ENCODE measurements around the gene NHEJ1. TPM values are rescaled to one million over a fixed set of nuclear protein-coding genes. Genes with fewer than 3 reads are reported as not detected.

The NHEJ1 gene
- total and polyA plus RNA-seq, 2 donors (not counting 3 experiments of a cell fraction or from before 2014, with no cell fraction given), result 12.8 to 12.9 TPM

GRCh38 chr2:219076253-219076652, 84.4 kb downstream of the NHEJ1 start:
- Histone ChIP-seq H4K20me1 (replicated peaks; ENCODE audit: control insufficient read depth, extremely low read depth, insufficient read depth, low read length) (no peaks in the 10 kb centered on the region), H3K4me2 (ENCODE audit: insufficient read depth, low read length) (no peak overlapping the region), H3K9ac (replicated peaks; ENCODE audit: extremely low read depth, insufficient read depth, low read length) (no peak overlapping the region), H2AFZ (ENCODE audit: low read depth, low read length) (no peak overlapping the region), H3K27me3 (ENCODE audit: control insufficient read depth in 2 of 2, insufficient read depth in 2 of 2, low read length in 2 of 2) (no peaks in the 10 kb centered on the region), H3K9me3 (replicated peaks; ENCODE audit: control insufficient read depth, insufficient read depth, low read length) (no peaks in the 10 kb centered on the region), H3K9me1 (replicated peaks; ENCODE audit: control insufficient read depth, extremely low read depth, insufficient read depth, low read length) (no peaks in the 10 kb centered on the region), H3K36me3 (ENCODE audit: control insufficient read depth in 2 of 2, extremely low read depth in 1 of 2, insufficient read depth in 2 of 2, low read length in 2 of 2) (peaks cover 0 to 9% of the 10 kb centered on the region in 2 experiments), H3K4me1 (ENCODE audit: control insufficient read depth, extremely low read depth, insufficient read depth, low read length) (no peaks in the 10 kb centered on the region), H3K4me3 (replicated peaks in 1 of 3; ENCODE audit: insufficient read depth in 1 of 3, low read depth in 1 of 3, low read length in 3 of 3) (no peak overlapping the region), H3K79me2 (ENCODE audit: control insufficient read depth, insufficient read depth, low read length) (no peaks in the 10 kb centered on the region), H3K27ac (ENCODE audit: insufficient read depth, low read depth, low read length) (no peak overlapping the region)
- intact Hi-C loops (cut with micrococcal nuclease), result no loop called here
- CTCF ChIA-PET, result interaction anchor here (1.1 to 7.3 kb wide), 5 partner anchors 9 to 79 kb away, joined by 3 to 135 read pairs (median 7); no protein-coding TSS in a partner anchor
- POLR2A ChIA-PET, result no interaction called here
- no peak for FAIRE-seq
- dilution Hi-C loops (cut with MboI; ENCODE audit: extremely low pct_ligation_motif_present, low sequenced_read_pairs), result no loop called here
- no peak for DNase-seq (ENCODE audit: low read depth, low spot score)
- TF ChIP-seq MYC (IDR thresholded peaks at IDR 0.05; ENCODE audit: low read depth, low read length), result no peak
- no peak for TF ChIP-seq POLR2A (IDR thresholded peaks at IDR 0.05; ENCODE audit: low read depth, low read length)
- TF ChIP-seq GATA2 (IDR thresholded peaks at IDR 0.05; ENCODE audit: insufficient read depth, insufficient read length, low read depth, low read length), result no peak
- no peak for TF ChIP-seq CTCF (IDR thresholded peaks at IDR 0.05; ENCODE audit: extremely low read depth in 1 of 2, insufficient read depth in 1 of 2, low read depth in 1 of 2, low read length in 2 of 2)
- TF ChIP-seq MAX (IDR thresholded peaks at IDR 0.05; ENCODE audit: insufficient read depth, insufficient read length), result no peak
- no peak for TF ChIP-seq JUN (IDR thresholded peaks at IDR 0.05; ENCODE audit: borderline replicate concordance, insufficient read depth, insufficient read length, low read depth)
- no peak for TF ChIP-seq POLR2AphosphoS5 (IDR thresholded peaks at IDR 0.05; ENCODE audit: insufficient read depth, low read depth, low read length)
- no peak for TF ChIP-seq EZH2 (IDR thresholded peaks at IDR 0.05; ENCODE audit: borderline replicate concordance, low read depth, low read length, severe bottlenecking)
- BruUV-seq (replicated peaks), result no TSS peak
